ENCODE results near the gene EHD4. TPM values are rescaled to one million over a fixed set of nuclear protein-coding genes. Genes with fewer than 3 reads are reported as not detected.

EHD4 gene
- polyA plus RNA-seq, 3 donors = 12.8 to 16.0 (median 14.2) TPM

- peaks cover 6 to 7% of the 10 kb centered on the region in 2 donors for H3K4me1 ChIP-seq (ENCODE audit: control insufficient read depth in 1 of 2, insufficient read depth in 2 of 2, low read length in 2 of 2)
- intact Hi-C loops (cut with micrococcal nuclease) = no loop called here
- no peak overlapping the region for H3K4me3 Mint-ChIP-seq
Measured at GRCh38 chr15:41887161-41887560, 85.2 kb downstream of the EHD4 start.

GRCh38 chr15:41886741-41887140 is 85.6 kb downstream of the EHD4 start:
- peaks cover 0 to 10% of the 10 kb centered on the region in 2 donors for H3K27me3 ChIP-seq (ENCODE audit: control insufficient read depth in 2 of 2, insufficient read depth in 2 of 2, low read length in 2 of 2)
- WGBS (ENCODE audit: insufficient coverage) = 100% methylated on average over 5 of the region's 7 CpGs
- H3K27me3 Mint-ChIP-seq (ENCODE audit: low read depth in 3 of 3) = peaks cover 12 to 15% (median 13%) of the 10 kb centered on the region in 3 donors
- H4K20me1 ChIP-seq (ENCODE audit: insufficient read depth, low read length) = no peaks in the 10 kb centered on the region
- H3K4me3 Mint-ChIP-seq = no peak overlapping the region
- H3K27ac Mint-ChIP-seq = peak overlapping the region in 1 of 7 donors; percentile 4
- intact Hi-C loops (cut with micrococcal nuclease) = no loop called here
- H3K4me1 ChIP-seq (ENCODE audit: control insufficient read depth in 1 of 2, insufficient read depth in 2 of 2, low read length in 2 of 2) = peaks cover 6 to 7% of the 10 kb centered on the region in 2 donors
- peaks cover 0 to 3% (median 0%) of the 10 kb centered on the region in 7 donors for H3K9me3 Mint-ChIP-seq
- no peaks in the 10 kb centered on the region for H3K36me3 ChIP-seq (replicated peaks in 1 of 2; ENCODE audit: control insufficient read depth in 1 of 2, insufficient read depth in 2 of 2, low read length in 2 of 2)
- no peak overlapping the region for H3K4me2 ChIP-seq (replicated peaks; ENCODE audit: extremely low read depth, low read length, poor library complexity, severe bottlenecking)
- H3K27ac ChIP-seq (ENCODE audit: low read depth in 1 of 2, low read length in 2 of 2) = no peak overlapping the region
- no peaks in the 10 kb centered on the region for H3K9me3 ChIP-seq (replicated peaks in 1 of 2; ENCODE audit: control insufficient read depth in 1 of 2, insufficient read depth in 1 of 2, low read length in 2 of 2)
- peaks cover 13% of the 10 kb centered on the region for H3K4me1 Mint-ChIP-seq
- H3K36me3 Mint-ChIP-seq = peaks cover 0 to 3% of the 10 kb centered on the region in 2 donors
- no peaks in the 10 kb centered on the region for H3K79me2 ChIP-seq (ENCODE audit: insufficient read depth, low read length)
- no peak overlapping the region for H3K4me3 ChIP-seq (replicated peaks in 1 of 3; ENCODE audit: low read depth in 2 of 3, low read length in 3 of 3)
- DNase-seq = no peak
- H2AFZ ChIP-seq (ENCODE audit: insufficient read depth, low read depth, low read length, poor library complexity, severe bottlenecking) = no peak overlapping the region
- no peak overlapping the region for H3K9ac ChIP-seq (ENCODE audit: insufficient read depth, low read length, poor library complexity, severe bottlenecking)
- TF ChIP-seq CTCF (IDR thresholded peaks at IDR 0.05) = no peak

More at GRCh38 chr15:41887161-41887560, 85.2 kb downstream of the EHD4 start:
- H4K20me1 ChIP-seq (ENCODE audit: insufficient read depth, low read length) = no peaks in the 10 kb centered on the region
- no peak overlapping the region for H3K4me3 ChIP-seq (replicated peaks in 1 of 3; ENCODE audit: low read depth in 2 of 3, low read length in 3 of 3)
- no peaks in the 10 kb centered on the region for H3K79me2 ChIP-seq (ENCODE audit: insufficient read depth, low read length)
- H3K27ac Mint-ChIP-seq = no peak overlapping the region
- H3K27me3 ChIP-seq (ENCODE audit: control insufficient read depth in 2 of 2, insufficient read depth in 2 of 2, low read length in 2 of 2) = peaks cover 0 to 9% of the 10 kb centered on the region in 2 donors
- peaks cover 0 to 5% (median 0%) of the 10 kb centered on the region in 7 donors for H3K9me3 Mint-ChIP-seq
- 100% methylated on average over 9 of the region's 10 CpGs for WGBS (ENCODE audit: insufficient coverage)
- H2AFZ ChIP-seq (ENCODE audit: insufficient read depth, low read depth, low read length, poor library complexity, severe bottlenecking) = no peak overlapping the region
- no peak overlapping the region for H3K27ac ChIP-seq (ENCODE audit: low read depth in 1 of 2, low read length in 2 of 2)
- no peak overlapping the region for H3K4me2 ChIP-seq (replicated peaks; ENCODE audit: extremely low read depth, low read length, poor library complexity, severe bottlenecking)
- peaks cover 9 to 14% (median 13%) of the 10 kb centered on the region in 3 donors for H3K27me3 Mint-ChIP-seq (ENCODE audit: low read depth in 3 of 3)
- TF ChIP-seq CTCF (IDR thresholded peaks at IDR 0.05) = no peak
- peaks cover 0 to 3% of the 10 kb centered on the region in 2 donors for H3K36me3 Mint-ChIP-seq
- H3K9ac ChIP-seq (ENCODE audit: insufficient read depth, low read length, poor library complexity, severe bottlenecking) = no peak overlapping the region
- peaks cover 13% of the 10 kb centered on the region for H3K4me1 Mint-ChIP-seq
- H3K36me3 ChIP-seq (replicated peaks in 1 of 2; ENCODE audit: control insufficient read depth in 1 of 2, insufficient read depth in 2 of 2, low read length in 2 of 2) = no peaks in the 10 kb centered on the region
- H3K9me3 ChIP-seq (replicated peaks in 1 of 2; ENCODE audit: control insufficient read depth in 1 of 2, insufficient read depth in 1 of 2, low read length in 2 of 2) = no peaks in the 10 kb centered on the region
- DNase-seq = no peak

All from CD14-positive monocyte (primary cell).